ENCODE measurements around the gene TMEM234.
"Not testable (repeated sequence)": the region's sequence is repeated elsewhere in the genome, so short reads cannot be mapped to it uniquely, and the experiment has no call there.

The TMEM234 gene

GRCh38 chr1:32221980-32222755 lies at the start of gene TMEM234, which contains the start of gene EIF3I:
Gene TMEM234, minus strand, starts transcription at chr1:32222353. Its CDS starts 31 bp downstream, at chr1:32222322.
Gene EIF3I, plus strand, starts transcription at chr1:32222407. Its CDS starts 35 bp downstream, at chr1:32222442.
- in situ Hi-C loops (cut with MboI; ENCODE audit: low sequenced_read_pairs) = no loop called here

DNA sequence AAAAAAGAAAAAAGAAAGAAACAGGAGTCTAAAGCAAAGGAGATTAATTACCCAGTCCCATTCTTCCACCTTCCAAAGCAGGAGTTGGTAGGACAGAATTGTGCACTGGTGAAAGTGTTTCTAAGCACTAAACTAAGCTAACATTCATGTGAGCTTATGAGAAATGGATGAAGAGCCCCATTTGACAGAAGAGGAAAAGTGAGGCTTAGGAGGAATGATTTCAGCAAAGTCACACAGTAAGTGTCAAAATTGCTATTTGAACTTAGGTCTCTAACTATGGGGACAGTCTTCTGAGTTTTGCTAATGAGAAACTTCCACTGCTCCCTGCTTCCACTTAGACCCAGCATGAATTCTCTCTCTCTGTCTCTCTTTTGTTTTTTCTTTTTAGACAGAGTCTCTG lies 47.6 kb upstream of the TMEM234 start:
- in situ Hi-C loops (cut with MboI; ENCODE audit: low sequenced_read_pairs) = no loop called here

DNA sequence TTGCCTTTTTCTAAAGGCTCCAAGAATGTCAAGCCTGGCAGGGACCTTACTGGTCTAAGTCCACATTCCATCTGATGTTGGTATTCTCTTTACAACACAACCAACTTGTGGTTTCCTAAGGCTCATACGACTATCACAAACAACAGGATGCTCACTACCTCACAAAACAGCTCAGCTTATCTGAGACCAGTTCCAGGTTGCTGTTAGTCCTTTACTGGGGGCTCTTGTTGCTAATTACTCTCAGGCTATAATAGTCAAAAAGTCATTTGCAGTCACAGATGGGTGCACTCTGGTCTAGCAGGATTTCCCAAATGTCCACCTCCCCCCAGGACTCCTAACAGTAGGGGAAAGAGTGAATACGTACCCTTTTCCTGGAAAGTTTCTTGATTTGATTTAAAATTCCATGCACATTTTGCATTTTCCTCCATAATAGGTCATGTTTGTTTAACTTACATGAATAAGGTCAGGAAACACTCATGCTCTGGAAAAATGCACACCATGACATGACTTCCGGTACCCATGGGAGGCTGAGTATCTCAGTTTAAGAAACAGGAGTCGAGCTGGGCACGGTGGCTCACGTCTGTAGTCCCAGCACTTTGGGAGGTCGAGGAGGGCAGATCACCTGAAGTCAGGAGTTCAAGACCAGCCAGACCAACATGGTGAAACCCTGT lies 44.9 kb upstream of the TMEM234 start:
- in situ Hi-C loops (cut with MboI; ENCODE audit: low sequenced_read_pairs) = no loop called here

DNA sequence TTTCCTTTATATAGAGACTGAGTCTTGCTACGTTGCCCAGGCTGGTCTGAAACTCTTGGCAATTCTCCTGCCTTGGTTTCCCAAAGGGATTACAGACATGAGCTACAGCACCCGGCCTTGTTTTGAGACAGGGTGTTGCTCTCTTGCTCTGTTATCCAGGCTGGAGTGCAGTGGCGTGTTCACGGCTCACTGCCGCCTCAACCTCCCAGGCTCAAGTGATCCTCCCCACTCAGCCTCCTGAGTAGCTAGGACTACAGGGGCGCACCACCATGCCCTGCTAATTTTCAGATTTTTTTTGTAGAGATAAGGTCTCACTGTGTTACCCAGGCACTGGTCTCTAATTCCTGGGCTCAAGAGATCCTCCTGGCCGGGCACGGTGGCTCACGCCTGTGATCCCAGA lies 43.7 kb upstream of the TMEM234 start:
- in situ Hi-C loops (cut with MboI; ENCODE audit: low sequenced_read_pairs) = no loop called here

- in situ Hi-C loops (cut with MboI; ENCODE audit: low sequenced_read_pairs) = no loop called here
Measured at GRCh38 chr1:32263744-32264143, 41.6 kb upstream of the TMEM234 start.

DNA sequence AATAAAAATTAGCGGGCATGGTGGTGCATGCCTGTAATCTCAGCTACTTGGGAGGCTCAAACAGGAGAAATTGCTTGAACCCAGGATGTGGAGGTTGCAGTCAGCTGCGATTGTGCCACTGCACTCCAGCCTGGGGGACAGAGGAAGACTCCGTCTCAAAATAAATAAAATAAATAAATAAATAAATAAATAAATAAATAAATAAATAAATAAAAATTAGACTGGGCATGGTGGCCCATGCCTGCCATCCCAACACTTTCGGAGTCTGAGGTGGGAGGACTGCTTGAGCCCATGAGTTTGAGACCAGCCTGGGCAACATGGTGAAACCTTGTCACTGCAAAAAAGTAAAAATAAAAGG lies 41.1 kb upstream of the TMEM234 start:
- in situ Hi-C loops (cut with MboI; ENCODE audit: low sequenced_read_pairs) = not testable (repeated sequence)

DNA sequence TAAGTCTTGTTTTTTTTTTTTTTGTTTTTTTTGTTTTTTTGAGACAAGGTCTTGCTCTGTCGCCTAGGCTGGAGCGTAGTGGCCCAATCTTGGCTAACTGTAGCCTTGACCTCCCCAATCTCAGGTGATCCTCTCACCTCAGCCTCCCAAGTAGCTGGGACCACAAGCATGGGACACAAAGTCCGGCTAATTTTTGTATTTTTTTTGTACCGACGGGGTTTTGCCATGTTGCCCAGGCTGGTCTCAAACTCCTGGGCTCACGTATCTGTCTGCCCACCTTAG lies 35.0 kb upstream of the TMEM234 start:
- in situ Hi-C loops (cut with MboI; ENCODE audit: low sequenced_read_pairs) = no loop called here

DNA sequence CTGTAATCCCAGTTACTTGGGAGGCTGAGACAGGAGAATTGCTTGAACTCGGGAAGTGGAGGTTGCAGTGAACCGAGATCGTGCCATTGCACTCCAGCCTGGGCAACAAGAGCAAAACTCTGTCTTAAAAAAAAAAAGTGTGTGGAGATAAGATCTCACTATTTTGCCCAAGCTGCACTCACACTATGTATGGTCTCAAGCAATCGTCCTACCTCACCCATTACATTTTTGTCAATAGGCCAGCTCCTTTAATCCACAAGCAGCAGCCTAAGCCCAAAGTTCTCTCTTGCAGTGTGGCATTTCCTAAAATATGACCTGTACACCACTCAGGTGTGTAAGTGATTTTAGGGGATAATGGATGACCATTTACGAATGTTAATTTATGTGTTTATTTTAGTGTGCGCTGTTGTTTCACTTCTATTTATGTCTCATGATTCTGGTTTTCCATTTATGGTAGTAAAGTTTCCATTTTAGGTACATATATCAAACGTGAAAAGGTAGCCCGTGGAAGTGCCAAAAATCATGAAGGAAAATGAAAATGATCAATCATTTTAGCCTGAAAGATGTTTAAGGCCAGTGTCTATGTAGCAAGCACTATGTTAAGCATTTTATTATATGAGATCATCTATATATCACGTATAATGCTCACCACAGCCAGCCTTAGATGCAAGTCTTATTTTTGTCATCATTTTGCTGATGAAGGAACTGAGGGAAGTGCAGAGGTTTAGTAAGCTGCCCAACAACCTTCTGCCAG lies 34.5 kb upstream of the TMEM234 start:
- in situ Hi-C loops (cut with MboI; ENCODE audit: low sequenced_read_pairs) = no loop called here

DNA sequence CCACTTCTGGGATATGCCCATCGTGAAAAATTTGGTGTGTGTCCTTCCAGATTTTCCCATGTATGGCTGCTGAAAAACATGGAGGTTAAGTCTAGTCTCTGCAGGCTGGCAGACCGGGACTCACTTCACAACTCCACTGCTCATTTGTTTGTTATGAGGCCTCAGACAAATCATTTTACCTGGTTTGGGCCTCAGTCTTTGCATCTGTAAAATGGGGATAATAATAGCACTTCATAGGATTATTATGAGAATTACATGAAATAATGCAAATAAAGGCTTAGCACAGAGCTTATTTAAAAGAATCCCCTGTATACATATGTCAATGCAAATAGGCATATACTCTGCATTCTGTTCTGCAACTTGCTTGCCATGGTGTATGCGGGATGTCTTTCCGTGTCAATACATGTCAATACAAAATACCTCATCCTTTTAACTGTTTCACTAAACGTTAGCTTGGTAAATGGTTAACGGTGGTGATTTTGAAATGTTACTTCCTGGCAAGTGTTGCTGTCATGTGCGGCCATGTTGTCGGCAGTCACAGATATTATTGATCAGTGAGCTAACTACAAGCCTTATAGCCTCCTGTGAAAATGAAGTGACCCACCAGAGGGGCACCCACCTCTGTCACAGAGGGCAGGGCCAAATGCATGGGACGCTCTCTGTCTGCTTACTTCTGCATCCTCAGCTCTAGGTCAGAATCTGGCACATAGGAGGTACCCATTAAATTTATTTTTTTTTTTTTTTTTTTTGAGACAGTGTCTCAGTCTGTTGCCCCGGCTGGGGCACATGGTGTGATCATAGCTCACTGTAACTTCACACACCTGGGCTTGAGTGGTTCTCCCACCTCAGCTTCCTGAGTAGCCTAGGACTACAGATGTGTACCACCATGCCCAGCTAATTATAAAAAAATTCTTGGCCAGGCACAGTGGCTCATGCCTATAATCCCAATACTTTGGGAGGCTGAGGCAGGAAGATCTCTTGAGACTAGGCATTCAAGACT lies 33.2 kb upstream of the TMEM234 start:
- in situ Hi-C loops (cut with MboI; ENCODE audit: low sequenced_read_pairs) = no loop called here

GRCh38 chr1:32250893-32251716 lies 29.0 kb upstream of the TMEM234 start, which contains the start of gene LCK:
Gene LCK, plus strand, starts transcription at chr1:32251265. Its CDS starts 23,065 bp downstream, at chr1:32274330.
- in situ Hi-C loops (cut with MboI; ENCODE audit: low sequenced_read_pairs) = no loop called here

DNA sequence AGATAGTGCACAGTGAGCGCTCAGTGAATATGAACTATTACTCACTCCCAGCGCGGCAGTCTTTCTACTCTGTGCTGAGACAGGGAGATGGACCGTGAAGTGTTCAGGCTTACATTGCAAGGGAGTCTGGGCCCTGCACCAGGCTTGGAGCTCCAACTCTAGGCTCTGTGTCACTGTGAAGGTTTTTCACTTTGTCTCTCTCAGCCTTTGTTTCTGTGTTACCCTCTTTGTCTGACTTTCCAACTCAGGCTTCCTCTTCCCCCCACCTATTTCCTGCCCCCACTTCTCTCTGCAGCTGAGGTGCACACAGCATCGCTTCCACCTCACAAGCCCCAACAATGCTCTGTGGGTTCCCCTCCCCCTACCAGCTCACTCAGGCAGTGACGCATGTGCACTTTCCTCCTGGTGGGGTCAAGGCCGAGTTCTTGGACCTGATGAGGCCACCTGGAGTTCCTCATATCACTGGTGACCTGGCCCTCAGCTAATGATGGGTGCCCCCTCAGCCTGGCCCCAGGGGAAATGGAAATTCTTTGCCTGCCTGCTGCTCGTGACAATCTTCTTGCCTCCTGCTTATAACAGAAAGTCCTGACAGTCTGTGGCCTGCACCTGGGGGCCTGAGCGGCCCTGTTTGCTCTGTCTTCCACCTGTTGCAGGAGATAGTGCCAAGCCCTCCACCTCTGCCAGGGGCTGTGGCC lies 27.8 kb upstream of the TMEM234 start:
- in situ Hi-C loops (cut with MboI; ENCODE audit: low sequenced_read_pairs) = no loop called here

- in situ Hi-C loops (cut with MboI; ENCODE audit: low sequenced_read_pairs) = no loop called here
Measured at GRCh38 chr1:32247983-32248889, 26.1 kb upstream of the TMEM234 start.

- in situ Hi-C loops (cut with MboI; ENCODE audit: low sequenced_read_pairs) = no loop called here
Measured at GRCh38 chr1:32247452-32247851, 25.3 kb upstream of the TMEM234 start.

GRCh38 chr1:32246888-32247273 lies 24.7 kb upstream of the TMEM234 start, which contains the start of gene FAM167B:
Gene FAM167B, plus strand, starts transcription at chr1:32247222. Its CDS starts 200 bp downstream, at chr1:32247422.
- in situ Hi-C loops (cut with MboI; ENCODE audit: low sequenced_read_pairs) = no loop called here

GRCh38 chr1:32242341-32242851 lies 20.2 kb upstream of the TMEM234 start:
- in situ Hi-C loops (cut with MboI; ENCODE audit: low sequenced_read_pairs) = no loop called here

DNA sequence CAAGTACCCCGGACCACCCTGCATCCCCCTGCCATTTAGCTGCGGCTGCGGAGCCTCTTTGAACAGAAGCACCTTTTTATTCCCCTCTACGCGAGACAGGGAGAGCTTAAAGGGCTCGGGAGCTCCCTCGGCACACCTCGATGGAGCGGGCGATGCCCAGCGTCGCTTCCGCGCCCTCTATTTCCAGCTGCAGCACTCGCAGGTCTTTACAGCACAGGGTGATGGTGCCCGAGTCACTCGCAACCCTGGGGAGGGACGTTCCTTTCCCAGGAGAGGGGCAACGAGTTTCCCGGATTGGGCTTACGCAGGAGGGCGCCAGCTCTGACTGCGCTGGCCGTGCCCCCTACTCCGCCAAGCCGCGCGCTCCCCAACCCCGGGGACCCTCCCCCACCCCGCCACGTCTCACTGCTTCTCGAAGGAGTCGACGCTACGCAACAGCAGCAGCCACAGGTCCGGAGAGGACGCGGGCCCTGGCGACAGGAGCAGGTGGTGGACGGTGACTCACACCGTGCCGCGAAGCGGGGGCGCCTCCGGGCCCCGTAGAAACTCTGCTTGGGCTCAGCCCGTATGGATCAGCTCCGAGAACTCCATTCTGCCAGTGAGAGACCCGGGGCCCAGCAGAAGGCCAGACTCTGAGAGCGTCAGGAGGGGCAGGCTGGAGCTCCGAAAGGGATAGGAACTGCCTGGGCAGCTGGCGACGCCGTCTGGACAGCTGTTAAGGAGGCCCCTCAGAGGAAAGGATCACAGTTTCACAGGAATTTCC lies 19.0 kb upstream of the TMEM234 start:
- in situ Hi-C loops (cut with MboI; ENCODE audit: low sequenced_read_pairs) = no loop called here
